Stomach smooth muscle (tissue), 2 donors: Measurements from ENCODE around the gene WDR19.
A peak's percentile ranks its signal among the peaks of the same experiment; 100 is the strongest.
"Not testable (repeated sequence)": the region's sequence is repeated elsewhere in the genome, so short reads cannot be mapped to it uniquely, and the experiment has no call there.

Source experiments
- H3K27ac ChIP-seq: one replicate; pipeline ENCODE4 v1.7.0; 2013; ENCODE audit warnings: mild to moderate bottlenecking, low read length, inconsistent platforms
- H3K27me3 ChIP-seq, 2 donors: one replicate each; pipeline ENCODE4 v1.7.0; 2013; ENCODE audit warnings: low read length in 2 of 2; ENCODE audit not compliant: insufficient read depth in 2 of 2, control insufficient read depth in 1 of 2
- H3K36me3 ChIP-seq, 2 donors: one replicate each; pipeline ENCODE4 v1.7.0; 2013; ENCODE audit warnings: low read length in 2 of 2; ENCODE audit not compliant: control insufficient read depth in 2 of 2, insufficient read depth in 2 of 2
- H3K4me1 ChIP-seq: one replicate; pipeline ENCODE4 v1.7.0; 2013; ENCODE audit warnings: low read length; ENCODE audit not compliant: control insufficient read depth, insufficient read depth
- H3K4me3 ChIP-seq, 2 donors: one replicate each; pipeline ENCODE4 v1.7.0; 2013; ENCODE audit warnings: low read length in 2 of 2
- H3K9ac ChIP-seq, 2 donors: one replicate each; pipeline ENCODE4 v1.7.0; 2013; ENCODE audit warnings: low read length in 2 of 2, mild to moderate bottlenecking in 1 of 2
- H3K9me3 ChIP-seq, 2 donors: one replicate each; pipeline ENCODE4 v1.7.0; 2013; ENCODE audit warnings: low read length in 2 of 2; ENCODE audit not compliant: control insufficient read depth in 2 of 2
- donor health status: healthy.
- donor health status: Pancreatic carcinoma.

Gene WDR19

GRCh38 chr4:39178706-39179105, 3.6 kb upstream of the WDR19 start:
- no peaks in the 10 kb centered on the region for H3K36me3 ChIP-seq
- H3K27me3 ChIP-seq, result no peaks in the 10 kb centered on the region
- no peak overlapping the region for H3K9ac ChIP-seq
- no peaks in the 10 kb centered on the region for H3K9me3 ChIP-seq
- H3K4me1 ChIP-seq, result no peaks in the 10 kb centered on the region
- H3K4me3 ChIP-seq, result no peak overlapping the region
- H3K27ac ChIP-seq, result no peak overlapping the region

GRCh38 chr4:39179681-39180080, 2.6 kb upstream of the WDR19 start:
- Histone ChIP-seq H3K9me3 (no peaks in the 10 kb centered on the region), H3K4me1 (no peaks in the 10 kb centered on the region), H3K36me3 (no peaks in the 10 kb centered on the region), H3K9ac (no peak overlapping the region), H3K27ac (no peak overlapping the region), H3K4me3 (no peak overlapping the region), H3K27me3 (no peaks in the 10 kb centered on the region)

GRCh38 chr4:39180629-39181028, 1.7 kb upstream of the WDR19 start:
- not testable (repeated sequence) for H3K4me1 ChIP-seq, H3K9me3 ChIP-seq, H3K36me3 ChIP-seq, H3K9ac ChIP-seq, H3K27me3 ChIP-seq, H3K27ac ChIP-seq, H3K4me3 ChIP-seq

GRCh38 chr4:39181520-39181904, 817 bp upstream of the WDR19 start:
- Histone ChIP-seq H3K27ac (peak overlapping the region; percentile 66), H3K9ac (peak overlapping the region; percentile 64 to 84), H3K4me1 (no peaks in the 10 kb centered on the region), H3K27me3 (no peaks in the 10 kb centered on the region), H3K9me3 (no peaks in the 10 kb centered on the region), H3K36me3 (peaks cover 0 to 2% of the 10 kb centered on the region in 2 donors), H3K4me3 (peak overlapping the region; percentile 67 to 93)

GRCh38 chr4:39201963-39202362, 19.6 kb downstream of the WDR19 start:
- no peak overlapping the region for H3K27ac ChIP-seq
- no peaks in the 10 kb centered on the region for H3K27me3 ChIP-seq
- no peaks in the 10 kb centered on the region for H3K9me3 ChIP-seq
- no peaks in the 10 kb centered on the region for H3K4me1 ChIP-seq
- no peak overlapping the region for H3K4me3 ChIP-seq
- H3K36me3 ChIP-seq, result peaks cover 9 to 10% of the 10 kb centered on the region in 2 donors
- no peak overlapping the region for H3K9ac ChIP-seq

GRCh38 chr4:39204543-39204942, 22.2 kb downstream of the WDR19 start:
- Histone ChIP-seq H3K27me3 (no peaks in the 10 kb centered on the region), H3K4me3 (no peak overlapping the region), H3K9ac (no peak overlapping the region), H3K9me3 (no peaks in the 10 kb centered on the region), H3K27ac (no peak overlapping the region), H3K4me1 (no peaks in the 10 kb centered on the region), H3K36me3 (peaks cover 9 to 16% of the 10 kb centered on the region in 2 donors)

- H3K36me3 ChIP-seq, result peaks cover 9 to 16% of the 10 kb centered on the region in 2 donors
- H3K9me3 ChIP-seq, result no peaks in the 10 kb centered on the region
- no peaks in the 10 kb centered on the region for H3K4me1 ChIP-seq
- H3K27me3 ChIP-seq, result no peaks in the 10 kb centered on the region
- H3K9ac ChIP-seq, result no peak overlapping the region
- H3K4me3 ChIP-seq, result no peak overlapping the region
- H3K27ac ChIP-seq, result no peak overlapping the region
These were observed 22.7 kb downstream of the WDR19 start for GRCh38 chr4:39205000-39205399.

GRCh38 chr4:39205476-39205875, 23.1 kb downstream of the WDR19 start:
- Histone ChIP-seq H3K9ac (no peak overlapping the region), H3K36me3 (peaks cover 9 to 12% of the 10 kb centered on the region in 2 donors), H3K9me3 (no peaks in the 10 kb centered on the region), H3K27me3 (no peaks in the 10 kb centered on the region), H3K4me1 (no peaks in the 10 kb centered on the region), H3K4me3 (no peak overlapping the region), H3K27ac (no peak overlapping the region)

GRCh38 chr4:39227906-39228305, 45.6 kb downstream of the WDR19 start:
- no peak overlapping the region for H3K27ac ChIP-seq
- no peak overlapping the region for H3K9ac ChIP-seq
- no peaks in the 10 kb centered on the region for H3K4me1 ChIP-seq
- peaks cover 3% of the 10 kb centered on the region in 2 donors for H3K36me3 ChIP-seq
- H3K4me3 ChIP-seq, result no peak overlapping the region
- H3K27me3 ChIP-seq, result no peaks in the 10 kb centered on the region
- H3K9me3 ChIP-seq, result no peaks in the 10 kb centered on the region

- no peaks in the 10 kb centered on the region for H3K4me1 ChIP-seq
- H3K36me3 ChIP-seq, result peaks cover 3% of the 10 kb centered on the region in 2 donors
- no peak overlapping the region for H3K4me3 ChIP-seq
- no peaks in the 10 kb centered on the region for H3K27me3 ChIP-seq
- no peaks in the 10 kb centered on the region for H3K9me3 ChIP-seq
- no peak overlapping the region for H3K9ac ChIP-seq
- no peak overlapping the region for H3K27ac ChIP-seq
These were observed 46.0 kb downstream of the WDR19 start for GRCh38 chr4:39228377-39228776.

- Histone ChIP-seq H3K9me3 (no peaks in the 10 kb centered on the region), H3K27me3 (no peaks in the 10 kb centered on the region), H3K36me3 (peaks cover 5 to 6% of the 10 kb centered on the region in 2 donors), H3K9ac (no peak overlapping the region), H3K27ac (no peak overlapping the region), H3K4me1 (no peaks in the 10 kb centered on the region), H3K4me3 (no peak overlapping the region)
These were observed 48.1 kb downstream of the WDR19 start for GRCh38 chr4:39230462-39230861.
